RPMI8226 (cell line): ENCODE results near the gene LMNTD2.
A peak's percentile ranks its signal among the peaks of the same experiment; 100 is the strongest.

ENCODE experiments used
- DNase-seq: peaks from one replicate; pipeline ENCODE4 v3.0.0-alpha.2; 2015

Gene LMNTD2

GRCh38 chr11:567011-567628 is 6.6 kb upstream of the LMNTD2 start:
- DNase-seq: no peak

GRCh38 chr11:565921-566509 is 5.5 kb upstream of the LMNTD2 start:
- no peak for DNase-seq

- DNase-seq: no peak
Measured at GRCh38 chr11:563812-564578, 3.5 kb upstream of the LMNTD2 start.

- no peak for DNase-seq
Measured at GRCh38 chr11:563066-563811, 2.7 kb upstream of the LMNTD2 start.

GRCh38 chr11:562046-562645 is 1.6 kb upstream of the LMNTD2 start:
- no peak for DNase-seq

GRCh38 chr11:561148-562003 is 838 bp upstream of the LMNTD2 start:
- DNase-seq: peak; percentile 24

- no peak for DNase-seq
Measured at GRCh38 chr11:559712-560304, 730 bp downstream of the LMNTD2 start.

- no peak for DNase-seq
Measured at GRCh38 chr11:559020-559620, 1.4 kb downstream of the LMNTD2 start.

- no peak for DNase-seq
Measured at GRCh38 chr11:558503-558902, 2.0 kb downstream of the LMNTD2 start.

GRCh38 chr11:557328-558132 is 3.0 kb downstream of the LMNTD2 start:
- no peak for DNase-seq

- DNase-seq: no peak
Measured at GRCh38 chr11:556662-557256, 3.8 kb downstream of the LMNTD2 start.

- DNase-seq: peak; percentile 52
Measured at GRCh38 chr11:555780-556661, 4.5 kb downstream of the LMNTD2 start.

GRCh38 chr11:555227-555779 is 5.2 kb downstream of the LMNTD2 start:
- no peak for DNase-seq

GRCh38 chr11:554428-555226 is 5.9 kb downstream of the LMNTD2 start:
- peak; percentile 84 for DNase-seq

- no peak for DNase-seq
Measured at GRCh38 chr11:553988-554340, 6.6 kb downstream of the LMNTD2 start.

GRCh38 chr11:553083-553987 is 7.2 kb downstream of the LMNTD2 start:
- DNase-seq: no peak

GRCh38 chr11:551596-551995 is 8.9 kb downstream of the LMNTD2 start:
- DNase-seq: no peak
